HG03520 (cell line): ENCODE results near the gene UCP2.

Experiments
- ATAC-seq: cut with Tn5 transposase; IDR thresholded peaks from one replicate; pipeline ENCODE4 v1.9.1; 2021; ENCODE audit warnings: mild to moderate bottlenecking, moderate library complexity; ENCODE audit not compliant: unreplicated experiment

Gene UCP2

DNA sequence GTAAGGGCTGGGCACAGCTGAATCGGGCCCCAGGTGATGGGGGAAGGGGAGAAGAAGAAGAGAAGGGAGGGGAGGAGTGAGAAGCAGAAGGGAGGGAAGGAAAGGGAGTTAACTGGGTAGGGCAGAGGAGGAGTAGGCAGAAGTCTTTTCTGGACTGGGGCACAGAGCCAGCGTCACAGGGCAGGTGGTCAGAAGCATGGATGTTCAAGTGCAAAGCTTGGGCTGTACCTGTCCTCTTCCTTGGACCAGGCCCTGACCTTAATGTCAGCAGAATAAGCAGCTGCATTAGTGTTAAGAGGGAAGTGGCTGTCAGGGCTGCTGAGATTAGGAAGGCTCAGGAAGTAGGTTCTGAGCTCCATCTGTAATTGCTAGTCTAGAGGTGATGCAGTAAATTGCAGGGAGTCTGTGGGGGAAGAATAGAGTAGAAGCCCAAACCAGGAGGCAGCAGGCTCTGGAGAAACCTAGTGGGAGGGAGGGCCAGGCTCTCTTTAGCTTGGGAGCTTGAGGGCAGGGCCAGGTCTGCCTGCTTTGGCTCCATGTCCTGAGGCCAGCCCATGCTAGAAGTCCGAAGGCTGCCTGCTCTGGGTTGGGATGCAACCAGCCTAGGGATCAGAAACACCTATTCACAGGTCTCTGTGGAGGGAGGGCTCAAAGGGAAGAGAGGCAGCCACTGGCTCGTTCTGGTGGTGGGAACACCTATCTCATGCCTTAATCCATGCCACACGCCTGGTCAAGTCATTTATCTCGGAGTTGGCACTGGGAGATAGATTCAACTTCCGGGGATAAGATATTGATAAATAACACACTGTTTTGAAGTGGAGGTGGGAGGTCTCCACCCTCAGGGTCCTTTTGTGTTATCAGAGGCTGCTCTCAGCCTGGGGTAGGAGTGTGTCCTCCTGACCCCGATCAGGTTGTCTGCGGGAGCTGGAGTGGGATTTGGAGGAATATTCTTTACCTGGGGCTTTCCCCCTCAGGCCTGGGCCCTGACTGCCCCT is 28.0 kb upstream of the UCP2 start:
- ATAC-seq = no peak

GRCh38 chr11:74009675-74010305 is 27.1 kb upstream of the UCP2 start:
- no peak for ATAC-seq

GRCh38 chr11:74009230-74009547 is 26.5 kb upstream of the UCP2 start:
- ATAC-seq = no peak

DNA sequence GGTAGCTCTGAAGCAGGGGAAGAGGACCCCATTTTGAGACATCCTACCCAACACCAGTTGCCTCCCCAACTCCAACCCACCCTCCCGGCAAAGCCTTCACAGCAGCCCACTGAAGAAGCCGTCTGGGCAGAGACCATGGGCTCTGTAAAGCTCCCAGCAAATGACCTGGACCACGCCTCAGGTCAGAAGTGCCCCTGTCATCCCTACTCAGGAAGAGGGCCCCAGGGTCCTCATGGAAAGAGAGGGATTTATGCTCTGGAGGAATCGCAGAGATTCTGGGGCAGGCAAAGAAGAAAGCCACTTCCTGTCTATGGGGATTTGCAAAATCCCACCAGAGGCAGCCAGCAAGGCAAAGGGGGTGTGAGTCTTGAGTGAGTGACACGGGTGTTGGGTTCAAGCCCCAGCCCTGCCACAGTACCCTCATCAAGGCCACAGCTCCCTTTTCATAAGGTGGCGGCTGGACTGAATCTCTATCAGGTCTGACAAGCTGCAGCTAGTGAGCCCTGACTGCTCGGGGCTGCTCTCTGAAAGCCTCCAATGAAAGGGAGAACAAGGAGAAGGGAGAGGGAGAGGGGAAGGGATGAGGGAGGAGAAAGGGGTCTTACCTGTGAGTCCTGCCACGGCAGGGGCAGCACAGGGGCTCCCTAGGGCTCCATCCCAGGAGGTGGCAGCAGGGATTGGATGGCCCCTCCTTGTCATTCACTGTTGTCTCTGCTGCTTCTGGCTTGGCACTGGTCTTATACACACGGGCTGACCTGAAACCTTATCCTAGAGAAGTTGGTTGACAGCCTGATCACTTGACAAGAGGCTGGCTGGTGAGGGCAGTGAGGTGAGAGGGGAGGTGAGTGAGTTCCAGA is 26.0 kb upstream of the UCP2 start, which contains the start of gene UCP3:
Gene UCP3 (minus strand): TSS at position 713 of the 857 bp plus-strand sequence. CDS start 2,043 bp downstream, outside the sequence.
- ATAC-seq = no peak

DNA sequence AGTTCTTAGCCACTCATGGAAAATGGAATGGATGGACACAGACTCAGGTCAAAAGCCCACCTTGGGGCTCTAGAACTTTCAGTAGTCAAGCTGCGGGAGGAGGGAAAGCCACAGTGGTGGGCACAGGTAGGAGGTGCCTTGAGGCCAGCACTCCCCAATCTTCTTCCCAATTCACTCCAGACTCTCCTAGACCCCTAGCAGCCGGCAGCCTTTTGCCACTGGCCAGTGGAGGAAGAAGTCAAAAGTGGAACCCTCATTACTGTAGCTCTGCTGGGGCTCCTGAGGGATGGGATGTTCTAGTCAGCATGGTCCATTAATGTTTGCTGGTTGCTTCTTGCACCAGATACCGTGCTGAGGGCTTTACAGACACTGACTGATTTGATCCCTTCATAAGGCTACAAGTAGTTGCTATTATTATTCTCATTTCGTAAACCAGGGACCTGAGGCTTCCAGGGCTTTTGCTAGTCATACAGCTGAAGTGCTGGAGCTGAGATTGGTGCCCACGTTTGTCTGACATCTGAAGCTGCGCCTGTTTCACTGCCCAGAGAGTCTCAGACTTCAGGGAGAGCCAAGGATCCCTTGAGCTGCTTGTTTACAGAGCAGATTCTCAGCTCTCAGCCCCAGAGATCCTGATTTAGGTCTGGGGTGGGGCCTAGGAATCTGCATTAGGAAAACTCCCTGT is 25.2 kb upstream of the UCP2 start:
- ATAC-seq = no peak

GRCh38 chr11:74006743-74007304 is 24.2 kb upstream of the UCP2 start:
- ATAC-seq = no peak

DNA sequence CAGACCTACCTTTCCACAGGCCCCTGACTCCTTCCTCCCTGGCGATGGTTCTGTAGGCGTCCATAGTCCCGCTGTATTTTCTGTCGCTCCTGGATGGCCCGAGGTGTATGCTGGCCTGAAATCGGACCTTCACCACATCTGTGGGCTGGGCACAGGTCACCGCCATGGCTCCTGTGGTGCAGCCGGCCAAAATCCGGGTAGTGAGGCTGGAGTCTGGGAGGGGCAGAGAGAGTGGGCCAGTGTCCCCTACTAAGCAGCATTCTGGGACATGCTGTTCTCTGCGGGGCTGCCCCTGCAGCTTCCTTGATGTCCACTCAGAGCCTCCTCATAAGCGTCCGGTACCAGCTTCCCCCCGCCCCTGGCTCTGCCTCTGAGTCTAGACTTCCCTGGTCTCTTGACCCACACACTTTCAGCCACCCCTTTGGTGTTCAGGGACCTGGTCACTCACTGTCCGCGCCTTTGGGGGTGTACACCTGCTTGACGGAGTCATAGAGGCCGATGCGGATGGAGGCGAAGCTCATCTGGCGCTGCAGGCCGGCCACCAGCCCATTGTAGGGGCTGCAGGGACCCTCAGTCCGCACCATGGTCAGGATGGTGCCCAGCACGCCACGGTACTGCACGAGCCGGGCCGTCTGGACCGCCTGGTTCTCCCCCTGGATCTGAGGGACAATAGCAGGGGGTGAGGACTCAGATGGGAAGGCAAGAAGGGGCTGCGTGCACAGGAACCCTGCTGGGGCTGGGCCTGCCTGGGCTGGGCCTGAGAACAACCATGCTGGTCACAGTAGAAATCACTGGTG is 23.3 kb upstream of the UCP2 start:
- ATAC-seq = no peak

DNA sequence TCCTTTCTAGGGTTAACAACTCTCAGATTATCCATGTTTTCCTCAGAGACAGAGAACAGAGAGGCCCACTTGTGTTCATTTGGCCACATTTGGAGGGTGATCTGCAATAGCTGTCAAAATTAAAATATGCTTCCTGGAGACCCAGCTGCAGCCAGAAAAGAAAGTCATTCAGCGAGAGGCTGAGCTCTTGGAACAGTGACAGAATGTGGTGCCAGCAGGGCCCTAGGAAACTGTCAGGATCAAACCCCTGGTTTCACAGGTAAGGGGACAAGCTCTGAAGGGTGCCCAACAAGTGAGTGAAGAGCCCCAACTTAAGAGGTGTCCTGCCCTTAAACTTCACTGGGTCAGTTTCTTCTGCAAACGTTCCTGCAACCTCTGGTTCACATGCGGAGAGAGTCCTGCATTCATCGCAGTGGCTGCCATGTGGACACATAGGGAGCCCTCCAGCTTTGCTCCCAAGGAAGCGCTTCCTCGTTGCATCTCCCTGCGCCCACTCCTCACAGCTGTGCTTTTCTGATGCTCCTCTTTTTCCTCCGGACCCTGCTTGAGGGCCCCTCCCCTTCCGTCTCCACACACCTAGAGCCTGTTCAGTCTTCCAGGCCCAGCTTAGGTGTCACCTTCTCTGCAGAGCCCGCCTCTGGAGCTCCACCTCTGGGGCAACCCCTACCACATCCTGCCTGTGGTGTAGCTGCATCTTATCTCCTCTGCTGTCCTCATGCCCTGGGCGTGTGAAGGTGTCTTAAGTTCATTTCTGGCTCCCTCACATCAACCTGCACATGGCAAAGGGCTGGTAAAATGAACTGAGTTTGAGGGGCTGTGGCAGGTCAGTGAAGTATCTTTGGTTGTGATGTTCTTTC is 22.3 kb upstream of the UCP2 start:
- ATAC-seq = no peak

- ATAC-seq = no peak
Observed at GRCh38 chr11:74004046-74004695, 21.5 kb upstream of the UCP2 start.

GRCh38 chr11:74002832-74003231 is 20.2 kb upstream of the UCP2 start:
- ATAC-seq = no peak

GRCh38 chr11:74001822-74002286 is 19.2 kb upstream of the UCP2 start:
- no peak for ATAC-seq

DNA sequence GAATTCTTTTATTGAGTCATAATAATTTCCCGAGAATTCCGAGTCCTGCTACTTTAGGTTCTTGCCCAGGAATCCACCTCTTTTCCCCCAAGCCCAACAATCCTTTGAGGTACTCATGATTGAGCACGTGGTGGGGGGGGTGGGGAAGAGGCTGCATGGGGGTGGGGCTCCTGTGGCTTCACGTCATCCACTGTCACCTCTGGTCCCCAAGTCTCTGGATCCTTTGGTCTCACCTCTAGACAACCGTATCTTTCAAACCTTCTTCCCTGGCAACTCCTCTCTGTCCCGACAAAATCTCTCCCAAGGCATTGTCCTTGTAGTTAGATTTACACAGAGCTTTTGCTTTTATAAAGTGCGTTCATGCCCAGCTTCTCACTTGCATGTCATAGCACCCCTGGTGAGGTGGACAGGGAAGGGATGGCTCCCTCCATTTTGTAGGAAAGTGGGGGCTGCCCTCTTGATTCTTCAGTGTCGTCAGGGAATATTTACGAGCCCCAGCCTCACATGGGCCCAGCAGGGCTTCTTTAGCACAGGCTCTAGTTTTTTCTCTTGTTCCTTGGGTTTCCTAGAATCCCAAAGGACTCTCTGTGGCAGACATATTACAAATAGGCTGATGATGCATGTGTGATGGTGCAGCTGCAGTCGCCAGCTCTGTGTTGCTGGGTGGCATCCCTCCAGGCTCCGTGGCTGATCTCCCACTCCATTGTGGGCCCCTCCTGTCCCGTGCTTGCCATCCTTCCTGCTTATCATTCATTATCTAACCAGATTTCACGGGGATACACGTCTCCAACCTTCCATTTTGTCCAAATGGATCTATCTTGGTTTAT is 17.9 kb upstream of the UCP2 start:
- ATAC-seq = no peak

GRCh38 chr11:73999581-74000306 is 17.1 kb upstream of the UCP2 start:
- ATAC-seq = no peak

- ATAC-seq = no peak
Observed at GRCh38 chr11:73998846-73999575, 16.4 kb upstream of the UCP2 start.

- ATAC-seq = no peak
Observed at GRCh38 chr11:73997120-73997770, 14.6 kb upstream of the UCP2 start.
